GM19395 (cell line): ENCODE data around the gene MYH14.
"Not testable (repeated sequence)": the region's sequence is repeated elsewhere in the genome, so short reads cannot be mapped to it uniquely, and the experiment has no call there.

ENCODE experiments used
- ATAC-seq: cut with Tn5 transposase; IDR thresholded peaks from one replicate; pipeline ENCODE4 v1.9.1; 2021; ENCODE audit warnings: mild to moderate bottlenecking, moderate library complexity; ENCODE audit not compliant: unreplicated experiment

The MYH14 gene

GRCh38 chr19:50330365-50331078 lies 127.1 kb downstream of the MYH14 start:
- peak; percentile 23 for ATAC-seq

DNA sequence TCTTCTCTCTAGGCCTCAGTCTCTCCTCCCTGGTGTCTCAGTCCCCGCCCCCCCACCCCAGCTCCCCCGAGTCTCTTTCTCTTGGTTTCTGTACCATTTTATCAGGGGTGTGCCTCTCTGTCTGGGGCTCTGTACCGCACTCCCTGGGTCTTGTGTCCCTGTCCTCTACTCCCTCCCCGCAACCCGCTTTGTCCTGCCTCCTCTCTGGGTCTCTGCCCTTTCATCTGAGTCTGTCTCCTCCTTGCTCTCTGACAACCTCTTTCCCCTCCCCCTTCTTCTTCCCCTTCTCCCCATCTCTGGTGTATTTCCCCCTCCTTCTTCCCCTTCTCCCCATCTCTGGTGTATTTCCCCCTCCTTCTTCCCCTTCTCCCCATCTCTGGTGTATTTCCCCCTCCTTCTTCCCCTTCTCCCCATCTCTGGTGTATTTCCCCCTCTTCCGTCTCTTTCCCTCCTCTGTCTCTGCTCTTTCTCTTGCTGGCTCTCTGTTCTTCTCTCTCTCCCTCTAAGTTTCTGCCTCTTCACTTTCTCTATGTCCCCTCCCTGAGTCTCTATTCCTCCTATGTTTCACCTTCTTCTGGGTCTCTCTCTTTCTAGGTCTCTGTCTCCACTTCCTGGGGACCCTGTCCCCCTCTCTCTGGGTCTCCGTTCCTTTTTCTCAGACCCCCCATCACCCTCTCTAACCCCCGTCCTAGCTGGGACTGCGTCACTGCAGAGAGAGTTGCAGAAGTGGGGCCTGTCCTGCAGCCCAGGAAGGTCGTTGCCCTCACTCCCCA lies 128.0 kb downstream of the MYH14 start:
- ATAC-seq = no peak

- no peak for ATAC-seq
Observed at GRCh38 chr19:50331994-50332243, 128.5 kb downstream of the MYH14 start.

GRCh38 chr19:50332244-50333038 lies 129.0 kb downstream of the MYH14 start:
- no peak for ATAC-seq

- peak; percentile 49 for ATAC-seq
Observed at GRCh38 chr19:50333235-50333736, 129.9 kb downstream of the MYH14 start.

DNA sequence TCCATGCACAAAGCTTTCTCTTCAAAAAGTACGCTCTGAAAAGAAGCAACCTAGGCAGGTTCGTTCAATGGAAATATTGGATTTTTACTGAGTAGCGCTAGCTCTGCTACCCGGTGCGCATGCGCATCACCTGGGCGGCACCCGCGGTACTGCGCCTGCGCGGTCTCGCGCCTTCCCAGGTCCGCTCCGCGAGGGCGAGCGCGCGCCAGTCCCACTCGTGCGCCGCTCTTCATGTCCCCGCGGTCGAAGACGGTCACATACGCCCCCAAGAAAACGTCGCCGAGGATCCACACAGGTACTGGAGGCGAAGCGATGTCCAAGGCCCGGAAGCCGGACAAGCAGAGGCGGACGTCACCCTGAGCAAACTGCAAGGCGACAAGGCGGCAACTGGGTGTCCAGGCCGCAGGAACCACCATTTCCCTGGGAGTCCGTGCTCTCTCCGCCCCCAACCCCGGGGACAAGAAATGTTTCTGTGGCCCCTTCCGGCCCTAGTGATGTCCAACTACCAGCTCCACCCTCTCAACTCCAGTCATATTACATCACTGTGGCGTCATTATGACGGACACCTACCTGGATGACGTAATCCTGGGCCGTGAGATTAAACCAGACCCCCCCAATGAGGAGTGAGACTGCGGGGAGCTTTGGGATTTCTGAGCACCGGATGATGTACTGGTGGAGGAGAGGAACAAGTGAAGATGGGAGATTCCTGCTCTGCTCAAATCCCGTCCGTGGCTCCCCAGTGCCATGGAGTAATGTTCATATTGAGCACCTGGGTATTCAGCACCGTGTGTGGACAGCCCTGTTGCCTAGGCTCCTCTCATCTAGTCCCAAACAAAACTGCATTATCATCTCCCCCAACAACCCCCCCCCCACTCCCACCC lies 130.6 kb downstream of the MYH14 start:
- peak; percentile 29 for ATAC-seq

DNA sequence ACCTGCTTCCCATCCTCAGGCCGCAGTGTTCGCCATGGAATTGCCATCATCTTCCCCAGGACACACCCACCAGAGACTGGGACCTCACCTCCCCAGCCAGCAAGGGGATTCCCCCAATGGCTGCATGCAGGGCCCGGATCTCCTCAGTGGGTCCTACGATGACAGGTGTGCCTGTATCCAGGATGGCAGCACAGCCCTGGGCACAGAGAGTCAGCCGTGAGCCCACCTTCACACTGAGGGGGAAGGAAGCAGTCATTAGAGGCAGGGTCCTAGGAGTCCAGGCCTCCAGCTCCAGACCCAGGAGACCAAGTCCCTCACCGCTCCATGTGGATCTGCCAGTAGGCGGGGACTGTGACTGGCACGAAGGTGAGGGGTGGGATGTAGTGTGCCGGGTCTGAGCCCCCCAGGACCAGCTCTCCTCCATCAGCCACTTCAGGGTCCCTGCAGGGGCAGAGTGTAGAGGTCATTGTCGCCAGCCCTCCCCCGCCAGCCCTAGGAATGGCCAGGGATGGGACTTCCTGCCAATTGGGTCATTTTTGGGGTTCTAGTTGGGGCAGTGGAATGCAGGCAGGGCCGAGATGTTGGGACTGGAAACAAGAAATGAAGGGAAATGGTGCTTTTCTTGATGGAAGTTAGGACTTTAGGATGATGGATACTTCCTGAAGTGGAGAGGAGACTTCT lies 131.5 kb downstream of the MYH14 start:
- no peak for ATAC-seq

DNA sequence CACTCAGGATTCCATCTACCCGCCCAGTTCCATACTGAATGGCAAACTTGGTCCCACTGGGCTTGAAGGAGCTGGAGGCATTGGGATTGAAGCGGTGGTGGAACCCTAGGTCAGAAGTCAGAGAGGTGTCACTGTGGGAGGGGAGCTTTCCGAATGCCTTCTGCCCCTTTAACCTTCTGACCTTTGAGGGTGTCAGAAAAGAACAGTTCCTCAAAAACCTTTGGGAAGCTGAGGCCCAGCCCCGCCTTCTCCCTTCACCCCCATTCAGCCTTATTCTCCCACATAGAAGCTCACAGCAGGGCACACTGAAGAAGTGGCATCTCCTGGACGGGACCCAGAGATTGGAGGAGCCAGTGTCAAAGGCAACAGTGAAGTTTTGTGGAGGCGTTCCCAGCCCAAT lies 133.6 kb downstream of the MYH14 start:
- ATAC-seq = not testable (repeated sequence)

GRCh38 chr19:50340331-50340730 lies 136.9 kb downstream of the MYH14 start:
- ATAC-seq = no peak

GRCh38 chr19:50341091-50341564 lies 137.7 kb downstream of the MYH14 start:
- ATAC-seq = no peak

DNA sequence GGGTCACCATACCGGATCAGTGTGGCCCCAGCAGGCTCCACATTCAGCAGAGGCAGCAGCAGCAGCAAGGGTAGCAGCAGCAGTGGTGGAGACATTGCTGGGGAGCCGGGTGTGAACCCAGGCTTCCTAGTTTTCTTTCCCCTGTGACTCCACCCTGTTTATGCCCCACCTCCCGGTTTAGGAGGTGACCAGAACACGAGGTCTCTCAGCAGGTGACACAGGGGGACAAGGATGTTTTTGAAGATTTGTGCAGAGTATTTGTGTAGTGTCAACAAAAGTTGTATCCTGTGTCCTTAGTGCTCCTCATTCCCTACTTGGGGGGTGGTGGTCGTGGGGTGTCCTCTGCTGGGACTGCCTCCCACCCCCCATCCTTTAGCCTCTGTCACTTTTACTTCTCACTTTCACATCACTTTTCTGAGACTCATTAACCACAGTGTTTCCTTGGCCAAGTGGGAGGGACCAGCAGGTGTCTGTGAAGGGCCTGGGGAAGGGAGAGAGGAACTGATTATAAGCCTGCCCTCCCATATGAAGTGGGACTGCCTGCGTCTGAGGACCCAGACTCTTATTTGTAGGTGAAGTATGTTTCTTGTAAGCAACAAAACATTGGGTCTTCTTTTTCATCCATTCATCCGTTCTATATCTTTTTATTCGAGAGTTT lies 141.4 kb downstream of the MYH14 start:
- ATAC-seq = peak; percentile 57

GRCh38 chr19:50347089-50347581 lies 143.7 kb downstream of the MYH14 start:
- peak; percentile 56 for ATAC-seq

- no peak for ATAC-seq
Observed at GRCh38 chr19:50349277-50350057, 146.0 kb downstream of the MYH14 start.

DNA sequence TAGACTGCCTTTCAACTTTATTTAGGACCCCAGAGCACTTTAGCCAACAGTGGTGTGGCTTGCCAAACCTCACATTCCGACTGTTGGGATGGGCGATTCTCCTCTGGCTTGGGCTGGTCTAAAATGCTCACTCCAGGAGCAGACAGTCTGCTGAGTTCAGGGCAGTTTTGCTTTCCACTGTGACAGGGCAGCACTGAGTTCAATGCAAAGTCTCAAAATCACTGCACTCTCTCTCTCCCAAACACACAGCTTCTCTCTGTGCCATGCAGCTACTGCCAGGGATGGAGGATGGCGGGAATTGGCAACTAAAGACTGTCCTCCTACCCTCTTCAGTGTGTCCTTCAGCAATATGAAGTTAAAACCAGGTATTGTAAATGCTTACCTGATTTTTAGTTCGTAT lies 148.8 kb downstream of the MYH14 start:
- no peak for ATAC-seq

DNA sequence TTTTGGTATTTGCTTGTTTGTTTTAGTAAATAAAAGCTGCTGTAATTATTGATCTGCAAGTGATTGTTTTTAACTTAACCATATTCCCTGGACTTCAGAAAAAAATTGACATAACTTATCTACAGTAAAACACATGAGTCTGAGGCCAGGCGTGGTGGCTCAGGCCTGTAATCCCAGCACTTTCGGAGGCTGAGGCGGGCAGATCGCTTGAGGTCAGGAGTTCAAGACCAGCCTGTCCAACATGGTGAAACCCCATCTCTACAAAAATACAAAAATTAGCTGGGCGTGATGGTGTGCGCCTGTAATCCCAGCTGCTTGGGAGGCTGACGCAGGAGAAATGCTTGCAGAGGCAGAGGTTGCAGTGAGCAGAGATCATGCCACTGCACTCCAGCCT lies 150.1 kb downstream of the MYH14 start:
- not testable (repeated sequence) for ATAC-seq

- ATAC-seq = no peak
Observed at GRCh38 chr19:50356691-50357177, 153.3 kb downstream of the MYH14 start.

DNA sequence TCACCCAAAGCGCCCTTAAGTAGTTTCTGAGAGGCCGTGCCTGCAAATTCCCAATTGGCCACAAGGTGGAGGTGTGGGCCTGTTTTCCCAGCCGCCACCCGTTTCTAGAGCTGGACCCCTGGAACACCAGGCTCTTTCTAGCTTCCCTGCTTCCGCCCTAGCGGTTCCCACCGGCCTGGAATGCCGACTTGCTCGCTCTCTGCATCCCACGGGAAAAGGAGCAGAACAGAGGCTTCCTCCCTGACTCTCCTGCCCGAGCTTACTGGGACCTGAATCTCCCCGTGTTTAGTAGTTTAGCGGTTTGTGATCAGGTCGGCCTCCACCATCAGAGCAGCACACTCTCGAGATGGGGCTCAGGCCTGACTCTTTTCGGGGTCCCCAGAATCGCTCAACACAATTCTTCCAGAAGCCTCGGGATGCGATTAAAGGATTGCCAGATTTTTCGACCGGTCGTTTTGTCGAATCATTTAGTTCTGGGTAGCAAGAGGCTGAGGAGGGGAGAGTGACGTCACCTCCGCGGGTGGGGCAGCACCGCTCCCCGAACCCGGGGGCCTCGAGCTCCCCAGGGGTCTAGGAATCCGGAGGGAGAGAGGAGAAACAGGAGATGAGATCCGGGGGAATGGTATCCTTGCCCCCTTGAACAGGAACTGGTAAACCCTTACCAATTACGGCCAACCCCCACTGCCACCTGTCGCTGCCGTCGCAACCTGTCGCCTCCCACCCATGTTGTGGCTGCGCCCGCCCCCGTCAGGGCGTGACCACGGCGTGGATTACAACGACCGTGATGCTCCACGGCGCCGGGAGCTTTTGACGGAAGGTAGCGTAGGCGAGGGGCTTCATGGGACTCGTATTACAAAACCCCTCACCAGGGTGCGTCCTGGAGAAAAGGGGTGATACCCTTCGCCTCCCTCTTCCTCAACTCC lies 154.0 kb downstream of the MYH14 start:
- ATAC-seq = peak; percentile 64
